ENCODE measurements around the gene CCDC106. TPM values are rescaled to one million over a fixed set of nuclear protein-coding genes. Genes with fewer than 3 reads are reported as not detected.

Gene CCDC106
- total RNA-seq, 3 donors from 2014 or later = 5.5 to 14.8 (median 6.3) TPM

GRCh38 chr19:55620410-55621204 is 27.4 kb upstream of the CCDC106 start:
- no peak for DNase-seq
- no peak for ATAC-seq
- intact Hi-C loops (cut with DNase I, micrococcal nuclease) = no loop called here
- peaks cover 3% of the 10 kb centered on the region for H3K36me3 ChIP-seq (ENCODE audit: low read depth)
- no peak overlapping the region for H3K4me3 ChIP-seq
- no peak for TF ChIP-seq CTCF (IDR thresholded peaks at IDR 0.05)
- peaks cover 4% of the 10 kb centered on the region for H3K4me1 ChIP-seq (ENCODE audit: low read depth)
- no peaks in the 10 kb centered on the region for H3K9me3 ChIP-seq

- no peak for DNase-seq
- Histone ChIP-seq H3K4me3 (no peak overlapping the region), H3K36me3 (ENCODE audit: low read depth) (no peaks in the 10 kb centered on the region), H3K9me3 (no peaks in the 10 kb centered on the region), H3K4me1 (ENCODE audit: low read depth) (peaks cover 4% of the 10 kb centered on the region)
- TF ChIP-seq CTCF (IDR thresholded peaks at IDR 0.05) = no peak
- intact Hi-C loops (cut with DNase I, micrococcal nuclease) = no loop called here
- no peak for ATAC-seq
Measured at GRCh38 chr19:55621205-55621672, 26.8 kb upstream of the CCDC106 start.

GRCh38 chr19:55621673-55622231 is 26.3 kb upstream of the CCDC106 start:
- TF ChIP-seq CTCF (IDR thresholded peaks at IDR 0.05) = no peak
- DNase-seq = peak in 1 of 3 donors; percentile 62

GRCh38 chr19:55622242-55622969 is 25.6 kb upstream of the CCDC106 start:
- no peaks in the 10 kb centered on the region for H3K9me3 ChIP-seq
- no peak for DNase-seq
- ATAC-seq = no peak
- H3K36me3 ChIP-seq (ENCODE audit: low read depth) = no peaks in the 10 kb centered on the region
- no peak overlapping the region for H3K4me3 ChIP-seq
- no peak for TF ChIP-seq CTCF (IDR thresholded peaks at IDR 0.05)
- intact Hi-C loops (cut with DNase I, micrococcal nuclease) = no loop called here
- peaks cover 4% of the 10 kb centered on the region for H3K4me1 ChIP-seq (ENCODE audit: low read depth)

More at GRCh38 chr19:55621673-55622231, 26.3 kb upstream of the CCDC106 start:
- H3K36me3 ChIP-seq (ENCODE audit: low read depth) = no peaks in the 10 kb centered on the region
- no peak overlapping the region for H3K4me3 ChIP-seq
- H3K4me1 ChIP-seq (ENCODE audit: low read depth) = peaks cover 4% of the 10 kb centered on the region
- no peak for ATAC-seq
- intact Hi-C loops (cut with DNase I, micrococcal nuclease) = no loop called here
- H3K9me3 ChIP-seq = no peaks in the 10 kb centered on the region

GRCh38 chr19:55623130-55623529 is 24.9 kb upstream of the CCDC106 start:
- ATAC-seq = no peak
- no peak overlapping the region for H3K4me3 ChIP-seq
- H3K36me3 ChIP-seq (ENCODE audit: low read depth) = no peaks in the 10 kb centered on the region
- no peak for DNase-seq
- H3K4me1 ChIP-seq (ENCODE audit: low read depth) = peaks cover 4% of the 10 kb centered on the region
- intact Hi-C loops (cut with DNase I, micrococcal nuclease) = no loop called here
- no peaks in the 10 kb centered on the region for H3K9me3 ChIP-seq
- TF ChIP-seq CTCF (IDR thresholded peaks at IDR 0.05) = no peak
